WI38 (cell line): ENCODE measurements around the gene LRMDA.

Source experiments
- H3K4me3 ChIP-seq: 2 replicates; pipeline ENCODE4 v1.5.1; 2011; ENCODE audit warnings: low read depth, mild to moderate bottlenecking, control low read depth, low read length
- CTCF ChIP-seq: IDR thresholded peaks from 2 replicates; pipeline ENCODE4 v1.5.1; 2012; ENCODE audit warnings: low read depth, mild to moderate bottlenecking, control low read depth, low read length

Gene LRMDA

GRCh38 chr10:75936841-75937240 lies 505.4 kb downstream of the LRMDA start:
- no peak overlapping the region for H3K4me3 ChIP-seq
- TF ChIP-seq CTCF, result no peak

DNA sequence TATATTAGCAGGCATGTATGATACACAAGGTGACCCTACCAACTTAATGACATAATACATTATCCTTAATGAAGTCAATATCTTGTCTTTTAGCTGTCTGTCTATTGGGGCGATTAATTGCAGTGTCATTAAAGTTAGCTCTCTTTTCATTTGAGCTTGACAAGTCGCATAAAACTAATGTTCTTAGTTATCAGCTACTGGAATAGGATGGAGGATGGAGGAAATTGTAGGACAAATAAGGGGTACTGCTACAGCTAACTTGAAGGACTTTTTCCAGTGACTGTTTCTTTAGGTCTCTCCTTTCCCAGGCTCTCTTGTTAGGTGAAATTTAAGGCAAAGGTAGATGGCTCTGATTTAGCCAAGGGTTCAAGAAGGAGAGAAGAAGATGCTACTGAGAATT lies 506.4 kb downstream of the LRMDA start:
- H3K4me3 ChIP-seq, result no peak overlapping the region
- no peak for TF ChIP-seq CTCF

GRCh38 chr10:75938380-75939122 lies 507.1 kb downstream of the LRMDA start:
- no peak for TF ChIP-seq CTCF
- no peak overlapping the region for H3K4me3 ChIP-seq

- no peak overlapping the region for H3K4me3 ChIP-seq
- TF ChIP-seq CTCF, result no peak
These were observed 508.1 kb downstream of the LRMDA start for GRCh38 chr10:75939541-75939940.

DNA sequence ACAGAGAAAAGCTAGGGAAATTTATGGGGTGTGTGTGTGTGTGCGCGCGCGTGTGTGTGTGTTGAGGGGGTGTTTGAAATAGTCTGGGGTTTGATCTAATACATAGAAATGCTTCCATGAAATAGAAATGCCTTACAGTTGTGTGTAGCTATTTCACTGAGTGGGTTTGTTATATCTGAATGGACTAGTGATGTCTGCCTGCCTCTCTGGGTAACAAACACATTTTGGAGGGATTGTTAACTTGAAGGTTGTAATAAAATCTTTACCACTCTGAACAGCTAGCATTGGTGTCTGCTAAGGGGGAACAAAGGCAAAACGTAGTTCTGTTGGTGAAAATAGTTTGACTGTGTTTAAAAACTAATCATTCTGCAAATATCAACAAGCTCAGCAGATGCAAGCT lies 509.3 kb downstream of the LRMDA start:
- H3K4me3 ChIP-seq, result no peak overlapping the region
- no peak for TF ChIP-seq CTCF

DNA sequence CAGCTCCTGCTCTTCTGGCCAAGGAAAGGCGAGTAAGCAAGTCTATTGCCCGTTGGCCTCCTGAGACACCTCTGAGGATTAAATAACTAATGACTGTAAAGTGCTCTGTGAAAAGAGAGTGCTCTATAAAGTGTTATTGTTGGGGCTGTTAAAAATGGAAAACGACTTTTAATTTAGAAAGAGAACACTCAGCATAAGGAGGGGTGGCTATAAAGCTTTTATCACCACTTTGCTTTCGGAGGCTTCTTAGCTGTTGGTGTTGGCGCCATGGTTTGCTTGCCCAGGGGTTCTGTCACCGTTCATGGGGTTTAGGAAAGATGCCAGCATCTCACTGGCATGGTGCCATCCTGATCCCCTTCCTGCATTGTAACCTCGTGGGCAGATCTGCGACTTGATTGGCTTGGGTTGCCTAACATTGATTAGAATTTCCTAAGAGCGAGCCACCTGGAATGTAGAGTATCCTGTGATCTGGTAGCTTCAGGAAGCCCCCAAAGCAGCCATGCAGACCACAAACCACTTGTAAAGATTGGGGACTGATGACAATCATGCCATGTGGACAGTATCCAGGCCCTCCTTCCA lies 509.9 kb downstream of the LRMDA start:
- no peak overlapping the region for H3K4me3 ChIP-seq
- TF ChIP-seq CTCF, result no peak

DNA sequence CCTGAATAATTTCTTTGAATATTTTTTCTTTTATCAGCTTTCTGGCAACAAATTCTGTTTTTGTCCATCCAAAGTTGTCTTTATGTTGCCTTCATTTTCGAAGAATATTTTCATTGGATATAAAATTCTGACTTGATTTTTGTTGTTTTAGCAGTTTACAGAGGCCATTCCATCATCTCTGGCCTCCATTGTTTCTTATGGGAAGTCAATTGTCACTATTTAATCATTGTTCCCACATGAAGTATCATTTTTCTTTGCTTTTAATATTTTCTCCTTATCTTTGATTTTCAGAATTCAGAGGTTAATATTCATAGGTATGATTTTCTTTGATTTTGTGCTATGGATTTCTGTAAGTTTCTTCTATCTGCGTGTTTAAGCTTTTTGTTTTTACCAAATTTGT lies 512.6 kb downstream of the LRMDA start:
- H3K4me3 ChIP-seq, result no peak overlapping the region
- no peak for TF ChIP-seq CTCF
